IMR-90 (cell line): Measurements from ENCODE around the gene C22orf15. TPM values are rescaled to one million over a fixed set of nuclear protein-coding genes. Genes with fewer than 3 reads are reported as not detected.

Experiments used
- BHLHE40 ChIP-seq: fragments of 150-350 bp; IDR thresholded peaks from 2 replicates; pipeline ENCODE4 v1.6.1; 2016; ENCODE audit warnings: mild to moderate bottlenecking, low read depth, low read length
- NFE2L2 ChIP-seq: fragments of 150-350 bp; IDR thresholded peaks from 2 replicates; pipeline ENCODE4 v1.6.1; 2016; ENCODE audit warnings: low read depth, mild to moderate bottlenecking, low read length
- RAD21 ChIP-seq: IDR thresholded peaks from 2 replicates; pipeline ENCODE4 v1.6.1; 2012; ENCODE audit warnings: low read length, improper control_type of control experiment
- SMC3 ChIP-seq: fragments of 150-350 bp; IDR thresholded peaks from 2 replicates; pipeline ENCODE4 v1.6.1; 2016; ENCODE audit warnings: low read depth, mild to moderate bottlenecking, antibody characterized with exemption, low read length, moderate library complexity
- polyA plus RNA-seq, 3 experiments: library from polyadenylated mRNA; depleted of rRNA; stranded (reverse); fragments of >200 nt; gene quantifications; 2 replicates each; pipeline ENCODE4 v1.2.3, GENCODE V29; 2012; ENCODE audit warnings: low replicate concordance in 1 of 3
- total RNA-seq: library from RNA; depleted of rRNA; stranded (reverse); fragments of >200 nt; gene quantifications from 2 replicates; pipeline ENCODE4 v1.2.3, GENCODE V29; 2012
- TF ChIP-seq, protein P1 (sequence below): fragments of 150-350 bp; IDR thresholded peaks from 2 replicates; pipeline ENCODE4 v1.6.1; 2016; ENCODE audit warnings: low read depth, mild to moderate bottlenecking, low read length, moderate library complexity, borderline replicate concordance

The C22orf15 gene
- total and polyA plus RNA-seq, 2 of the 4 experiments (the other 2 are of a cell fraction) = 2.3 to 3.1 TPM

DNA sequence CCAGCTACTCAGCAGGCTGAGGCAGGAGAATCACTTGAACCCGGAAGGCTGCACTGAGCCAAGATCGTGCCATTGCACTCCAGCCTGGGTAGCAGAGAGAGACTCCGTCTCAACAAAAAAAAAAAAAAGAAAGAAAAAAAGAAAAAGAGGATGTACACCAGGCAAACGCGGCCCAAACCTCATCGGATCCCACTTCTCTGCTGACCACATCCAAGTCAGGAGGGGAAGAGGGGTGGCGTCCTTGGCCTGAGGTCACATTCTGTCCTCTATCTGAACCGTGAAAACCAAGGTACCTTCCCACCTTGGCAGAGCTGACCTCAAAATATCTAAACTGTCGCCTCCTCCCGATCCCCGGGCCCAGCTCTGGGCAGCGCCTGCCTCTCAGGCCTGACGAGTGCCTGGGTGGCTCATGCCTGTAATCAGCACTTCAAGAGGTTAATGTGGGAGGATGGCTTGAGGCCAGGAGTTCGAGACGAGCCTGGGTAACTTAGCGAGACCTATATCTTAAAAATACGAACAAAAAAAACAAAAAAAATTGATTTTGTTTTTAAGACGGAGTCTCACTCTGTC, 46.9 kb upstream of the C22orf15 start (continued):
- TF ChIP-seq, protein P1, sequence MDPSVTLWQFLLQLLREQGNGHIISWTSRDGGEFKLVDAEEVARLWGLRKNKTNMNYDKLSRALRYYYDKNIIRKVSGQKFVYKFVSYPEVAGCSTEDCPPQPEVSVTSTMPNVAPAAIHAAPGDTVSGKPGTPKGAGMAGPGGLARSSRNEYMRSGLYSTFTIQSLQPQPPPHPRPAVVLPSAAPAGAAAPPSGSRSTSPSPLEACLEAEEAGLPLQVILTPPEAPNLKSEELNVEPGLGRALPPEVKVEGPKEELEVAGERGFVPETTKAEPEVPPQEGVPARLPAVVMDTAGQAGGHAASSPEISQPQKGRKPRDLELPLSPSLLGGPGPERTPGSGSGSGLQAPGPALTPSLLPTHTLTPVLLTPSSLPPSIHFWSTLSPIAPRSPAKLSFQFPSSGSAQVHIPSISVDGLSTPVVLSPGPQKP = no peak
- TF ChIP-seq RAD21 (no peak), NFE2L2 (no peak), SMC3 (no peak), BHLHE40 (no peak)
